NCI-H1105 treated with DMSO at 0.1 percent for 48 hours (cell line): ENCODE results near the gene MDH1.
"Not testable (repeated sequence)": the region's sequence is repeated elsewhere in the genome, so short reads cannot be mapped to it uniquely, and the experiment has no call there.

ENCODE experiments used
- DNase-seq: peaks from one replicate; lab custom pipeline; 2025; lab: John Stamatoyannopoulos, UW

MDH1 gene

GRCh38 chr2:63588385-63589147 is at the start of gene MDH1, which contains the start of gene WDPCP:
Gene MDH1, plus strand, starts transcription at chr2:63588963. Its CDS starts 81 bp downstream, at chr2:63589044.
Gene WDPCP, minus strand, starts transcription at chr2:63588477. Its CDS starts 206 bp downstream, at chr2:63588271.
- peak; percentile 99 for DNase-seq

DNA sequence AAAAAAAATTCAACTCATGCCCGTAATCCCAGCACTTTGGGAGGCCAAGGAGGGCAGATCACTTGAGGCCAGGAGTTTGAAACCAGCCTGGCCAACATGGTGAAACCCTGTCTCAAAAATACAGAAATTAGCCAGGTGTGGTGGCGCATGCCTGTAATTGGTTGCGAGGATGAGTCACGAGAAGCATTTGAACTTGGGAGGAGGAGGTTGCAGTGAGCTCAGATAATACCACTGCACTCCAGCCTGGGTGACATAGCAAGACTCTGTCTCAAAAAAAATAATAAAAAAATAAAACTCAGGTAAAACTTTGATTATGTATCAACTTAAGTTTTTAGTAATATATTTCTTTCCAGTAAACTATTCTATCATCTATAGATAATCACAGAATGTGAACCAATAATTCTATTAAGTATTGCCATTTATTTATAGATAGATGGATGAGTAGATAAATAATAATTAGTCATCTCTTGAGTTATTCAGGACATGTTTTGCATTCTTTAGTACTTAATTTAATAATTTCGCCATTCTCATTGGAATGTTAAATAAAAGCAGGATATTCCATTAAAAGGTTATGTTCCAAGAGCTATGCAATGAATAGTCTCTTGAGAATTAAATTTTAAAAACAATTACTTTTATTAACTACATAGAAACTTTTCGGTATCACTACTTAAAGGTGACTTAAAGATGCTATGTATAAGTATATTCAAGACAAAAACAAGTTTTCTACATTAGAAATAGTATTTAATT is 49.2 kb upstream of the MDH1 start:
- no peak for DNase-seq

DNA sequence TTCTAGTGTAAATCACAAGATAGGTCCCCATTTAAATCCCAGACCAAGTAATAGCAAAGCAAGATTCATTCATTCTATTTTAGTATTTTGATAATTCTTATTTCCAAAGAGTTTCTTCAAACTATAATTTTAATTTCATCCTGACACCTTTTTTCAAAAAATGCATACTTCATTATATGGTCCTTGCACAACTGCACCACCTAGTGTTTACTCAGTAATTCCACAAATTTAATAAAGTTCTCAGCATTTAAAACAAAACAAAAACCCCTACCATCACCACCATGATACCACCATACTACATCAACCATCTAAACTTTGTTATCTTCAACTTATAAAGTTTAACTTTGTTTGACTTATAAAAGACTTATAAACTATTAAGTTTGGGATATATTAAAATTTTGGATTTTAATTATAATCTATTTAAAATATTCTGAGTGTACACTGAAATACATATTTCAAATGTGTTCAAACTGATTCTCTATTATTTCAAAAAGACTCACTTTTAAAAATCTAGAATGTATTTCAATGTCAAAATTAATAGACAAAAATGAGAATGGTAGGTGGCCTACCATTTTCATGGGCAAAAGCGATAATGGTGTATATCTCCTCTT is 44.6 kb upstream of the MDH1 start:
- peak; percentile 26 for DNase-seq

DNA sequence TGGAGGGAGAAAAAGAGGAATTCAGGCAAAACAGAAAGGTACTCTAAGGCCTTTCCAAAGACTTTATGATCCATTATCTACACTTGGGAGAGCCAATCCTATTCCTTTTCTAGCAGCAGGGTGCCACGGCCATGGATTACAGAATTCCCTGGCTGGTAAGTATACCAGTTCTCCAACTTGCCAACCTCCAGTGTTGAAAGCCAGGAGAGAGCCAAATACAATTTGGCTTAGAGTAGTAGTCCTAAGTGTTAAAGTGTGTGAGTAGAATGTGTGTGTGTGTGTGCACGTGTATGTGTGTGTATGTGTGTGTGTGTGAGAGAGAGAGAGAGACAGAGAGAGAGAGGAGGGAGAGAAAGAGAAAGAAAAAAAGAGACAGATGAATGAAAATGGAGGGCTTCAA is 43.7 kb upstream of the MDH1 start:
- DNase-seq, result no peak

DNA sequence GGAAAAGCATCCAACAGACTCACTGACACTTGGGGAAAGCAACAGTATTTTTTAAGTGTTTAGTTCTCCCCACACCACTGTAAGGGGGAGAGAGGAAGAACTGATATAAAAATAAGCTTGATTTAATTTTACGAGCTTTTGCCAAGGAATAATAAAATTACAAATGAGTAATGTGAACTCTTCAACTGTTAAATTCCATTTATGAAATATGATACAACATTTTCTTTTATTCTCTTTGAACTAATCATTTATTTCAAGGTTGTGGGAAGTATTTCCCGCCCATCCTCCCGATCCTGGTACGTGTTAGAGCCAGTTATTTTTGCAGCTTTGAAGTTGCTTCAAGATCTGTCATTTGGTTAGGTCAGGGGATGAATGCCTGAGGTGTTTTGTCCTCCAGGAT is 35.7 kb upstream of the MDH1 start:
- no peak for DNase-seq

GRCh38 chr2:63555299-63555698 is 33.5 kb upstream of the MDH1 start:
- no peak for DNase-seq

DNA sequence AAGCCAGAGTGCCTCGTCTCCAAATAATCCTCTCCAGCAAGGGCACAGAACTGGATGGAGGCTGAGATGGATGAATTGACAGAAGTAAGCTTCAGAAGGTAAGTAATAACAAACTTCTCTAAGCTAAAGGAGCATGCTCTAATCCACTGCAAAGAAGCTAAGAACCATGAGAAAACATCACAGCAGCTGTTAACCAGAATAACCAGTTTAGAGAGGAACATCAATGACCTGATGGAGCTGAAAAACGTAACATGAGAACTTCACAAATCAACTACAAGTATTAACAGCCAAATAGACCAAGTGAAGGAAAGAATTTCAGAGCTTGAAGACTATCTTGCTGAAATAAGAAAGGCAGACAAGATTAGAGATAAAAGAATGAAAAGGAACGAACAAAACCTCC is 32.8 kb upstream of the MDH1 start:
- DNase-seq, result no peak

DNA sequence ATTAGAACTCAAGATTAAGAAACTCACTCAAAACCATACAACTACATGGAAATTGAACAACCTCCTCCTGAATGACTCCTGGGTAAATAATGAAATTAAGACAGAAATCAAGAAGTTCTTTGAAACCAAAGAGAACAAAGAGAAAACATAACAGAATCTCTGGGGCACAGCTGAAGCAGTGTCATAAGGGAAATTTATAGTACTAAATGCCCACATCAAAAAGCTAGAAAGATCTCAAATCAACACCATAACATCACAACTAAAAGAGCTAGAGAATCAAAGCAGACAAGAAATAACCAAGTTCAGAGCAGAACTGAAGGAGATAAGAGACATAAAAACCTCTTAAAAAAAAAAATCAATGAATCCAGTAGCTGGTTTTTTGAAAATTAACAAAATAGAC is 30.9 kb upstream of the MDH1 start:
- not testable (repeated sequence) for DNase-seq

GRCh38 chr2:63558922-63559321 is 29.8 kb upstream of the MDH1 start:
- DNase-seq, result not testable (repeated sequence)

- no peak for DNase-seq
Measured at GRCh38 chr2:63562751-63563150, 26.0 kb upstream of the MDH1 start.

GRCh38 chr2:63569740-63570139 is 19.0 kb upstream of the MDH1 start:
- no peak for DNase-seq

DNA sequence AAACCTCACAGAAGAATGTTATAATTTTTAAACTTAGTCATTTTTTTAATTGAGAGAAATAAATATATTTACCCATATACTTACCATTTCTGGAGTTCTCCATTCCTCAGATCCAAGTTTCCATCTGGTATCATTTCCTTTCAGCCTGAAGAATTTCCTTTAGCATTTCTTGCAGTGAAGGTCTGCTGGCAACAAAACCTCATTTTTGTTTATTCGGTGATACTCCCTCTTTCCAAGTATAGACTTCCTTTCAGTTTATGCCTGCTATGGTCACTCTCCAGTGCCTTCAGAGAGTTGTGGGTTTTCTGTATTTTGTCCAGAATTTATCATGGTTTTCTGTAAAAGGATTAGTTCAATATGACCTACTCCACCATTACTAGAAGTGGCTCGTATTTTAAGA is 17.5 kb upstream of the MDH1 start:
- DNase-seq, result no peak

GRCh38 chr2:63572001-63572400 is 16.8 kb upstream of the MDH1 start:
- DNase-seq, result no peak

GRCh38 chr2:63573026-63573425 is 15.7 kb upstream of the MDH1 start:
- not testable (repeated sequence) for DNase-seq

- DNase-seq, result not testable (repeated sequence)
Measured at GRCh38 chr2:63573726-63574345, 14.9 kb upstream of the MDH1 start.

DNA sequence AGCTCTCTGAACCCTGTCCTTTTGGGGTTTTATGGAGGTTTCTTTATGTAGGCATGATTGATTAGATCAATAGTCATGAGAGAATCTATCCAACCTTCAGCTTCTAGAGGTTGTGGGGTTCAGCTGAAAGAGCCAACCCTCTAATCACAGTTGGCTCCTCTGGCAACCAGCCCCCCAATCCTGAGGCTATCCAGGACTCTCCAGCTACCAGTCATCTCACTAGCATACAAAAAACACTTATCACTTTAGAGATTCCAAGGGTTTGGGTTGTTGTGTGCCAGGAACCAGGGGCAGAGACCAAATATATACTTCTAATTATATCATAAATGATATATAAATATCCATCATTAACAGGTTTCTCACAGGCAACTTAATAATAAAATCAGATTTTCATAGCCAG is 12.2 kb upstream of the MDH1 start:
- no peak for DNase-seq

GRCh38 chr2:63578767-63579166 is 10.0 kb upstream of the MDH1 start:
- DNase-seq, result no peak

DNA sequence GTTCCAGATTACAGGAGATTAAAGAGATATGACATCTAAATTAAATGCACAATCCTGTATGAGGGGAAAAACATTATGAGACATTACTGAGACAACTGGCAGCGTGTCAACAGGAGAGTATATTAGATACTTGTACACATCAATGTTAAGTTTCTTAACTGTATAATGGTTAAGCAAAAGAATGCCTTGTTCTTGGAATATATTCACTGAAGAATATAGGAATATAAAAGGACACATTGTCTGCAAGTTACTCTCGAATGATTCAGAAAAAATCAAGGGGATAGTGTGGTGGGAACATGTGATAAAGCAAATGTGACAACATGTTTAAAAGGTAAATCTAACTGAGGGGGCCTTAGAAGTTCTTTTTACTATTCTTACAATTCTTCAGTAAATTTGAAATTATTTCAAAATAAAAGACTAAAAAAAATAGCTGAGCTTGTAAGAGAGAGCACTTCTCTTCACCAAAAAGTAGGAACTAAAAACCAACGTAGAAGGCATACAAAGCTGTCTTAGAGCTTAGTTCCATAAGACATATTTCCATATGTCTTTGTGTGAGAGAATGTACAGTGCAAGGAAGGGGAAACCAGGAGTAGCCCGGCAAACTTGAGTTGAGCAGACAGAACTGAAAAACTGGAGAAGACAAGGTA is 8.0 kb upstream of the MDH1 start:
- DNase-seq, result no peak

GRCh38 chr2:63581298-63581961 is 7.3 kb upstream of the MDH1 start:
- no peak for DNase-seq

DNA sequence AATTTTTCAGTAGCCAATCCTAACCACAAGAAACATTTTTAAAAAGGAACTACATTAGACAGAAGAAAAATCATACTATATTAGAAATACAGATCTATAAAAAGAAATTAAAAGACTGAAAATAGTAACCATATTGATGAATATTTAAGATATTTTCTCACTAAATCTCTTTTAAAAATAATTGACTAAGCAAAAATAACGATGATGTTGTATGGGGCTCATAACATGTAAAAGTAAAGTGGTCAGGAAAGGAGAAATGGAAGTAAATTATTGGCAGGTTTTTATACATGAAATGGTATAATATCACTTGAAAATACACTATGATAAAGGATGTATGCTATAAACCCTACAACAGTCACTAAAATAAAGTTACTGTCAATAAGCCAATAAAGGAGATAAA is 5.9 kb upstream of the MDH1 start:
- DNase-seq, result no peak

- peak; percentile 8 for DNase-seq
Measured at GRCh38 chr2:63587814-63588384, 864 bp upstream of the MDH1 start.
